Naive thymus-derived CD8-positive, alpha-beta T cell (primary cell): ENCODE results near the gene TRABD2B. TPM values are rescaled to one million over a fixed set of nuclear protein-coding genes. Genes with fewer than 3 reads are reported as not detected.

ENCODE experiments used
- ATAC-seq, 2 donors: fragments of 150-1000 bp; cut with Tn5 transposase in 1 of 2; sonication (Bioruptor Pico), chemical (Tn5 transposase) in 1 of 2; 1 replicate in 1 of 2; 2 replicates in 1 of 2; pipeline ENCODE4 v1.10.0; 2021; ENCODE audit warnings: mild to moderate bottlenecking in 2 of 2, moderate library complexity in 2 of 2
- POLR2A ChIA-PET: fragments of 350-600 bp; sonication (Branson Sonifier 250); formaldehyde crosslinking; loops from one replicate; lab custom pipeline; 2021; ENCODE audit warnings: antibody characterized with exemption; lab: Charles Lee
- DNase-seq, 10 donors: peaks; one replicate each; pipeline versions ENCODE4 v3.0.0 to v3.0.0-alpha.2; 2020 to 2022
- H3K27ac Mint-ChIP-seq, 10 donors: one replicate each; pipeline ENCODE4 v1.8.0; 2020 to 2022; ENCODE audit warnings: mild to moderate bottlenecking in 10 of 10, mixed read lengths in 10 of 10, moderate library complexity in 4 of 10, inconsistent platforms in 1 of 10
- H3K27me3 Mint-ChIP-seq, 5 donors: one replicate each; pipeline ENCODE4 v1.8.0; 2021 to 2022; ENCODE audit warnings: mixed read lengths in 5 of 5
- H3K36me3 Mint-ChIP-seq, 3 donors: one replicate each; pipeline ENCODE4 v1.8.0; 2020 to 2022; ENCODE audit warnings: mixed read lengths in 3 of 3, mild to moderate bottlenecking in 2 of 3, inconsistent platforms in 1 of 3
- H3K4me1 Mint-ChIP-seq, 4 donors: one replicate each; pipeline ENCODE4 v1.8.0; 2021 to 2022; ENCODE audit warnings: mixed read lengths in 4 of 4
- H3K4me3 Mint-ChIP-seq, 10 donors: one replicate each; pipeline ENCODE4 v1.8.0; 2020 to 2022; ENCODE audit warnings: mild to moderate bottlenecking in 10 of 10, mixed read lengths in 10 of 10, moderate library complexity in 6 of 10, inconsistent platforms in 1 of 10
- H3K9me3 Mint-ChIP-seq, 9 donors: one replicate each; pipeline ENCODE4 v1.8.0; 2020 to 2022; ENCODE audit warnings: mixed read lengths in 9 of 9, mild to moderate bottlenecking in 3 of 9, inconsistent platforms in 1 of 9, moderate library complexity in 1 of 9
- polyA plus RNA-seq, 3 donors: library from polyadenylated mRNA; unstranded; fragments of 300-500 nt; fragmentation: Illumina TruSeq; gene quantifications; one replicate each; pipeline ENCODE4 v1.2.3, GENCODE V29; 2021
- total RNA-seq, 8 experiments: library from RNA in 2 of 8; stranded (reverse) in 2 of 8; gene quantifications; one replicate each; pipeline ENCODE4 v1.2.3 and lab custom pipeline; 2021 to 2026

Gene TRABD2B
- total and polyA plus RNA-seq, 5 experiments from 2014 or later, result not detected

- ATAC-seq, result no peak
- Mint-ChIP-seq H3K36me3 (no peaks in the 10 kb centered on the region), H3K27ac (no peak overlapping the region), H3K27me3 (peaks cover 0 to 11% (median 3%) of the 10 kb centered on the region in 5 donors), H3K4me1 (no peaks in the 10 kb centered on the region), H3K4me3 (no peak overlapping the region), H3K9me3 (no peaks in the 10 kb centered on the region)
- DNase-seq, result no peak
- POLR2A ChIA-PET, result no interaction called here
Measured at GRCh38 chr1:47947531-47947930, 49.7 kb downstream of the TRABD2B start.

GRCh38 chr1:47944561-47944960 lies 52.6 kb downstream of the TRABD2B start:
- no peaks in the 10 kb centered on the region for H3K36me3 Mint-ChIP-seq
- H3K9me3 Mint-ChIP-seq, result no peaks in the 10 kb centered on the region
- H3K4me1 Mint-ChIP-seq, result no peaks in the 10 kb centered on the region
- no peak overlapping the region for H3K4me3 Mint-ChIP-seq
- ATAC-seq (no peak), DNase-seq (no peak)
- peaks cover 7 to 13% (median 11%) of the 10 kb centered on the region in 5 donors for H3K27me3 Mint-ChIP-seq
- H3K27ac Mint-ChIP-seq, result no peak overlapping the region
- POLR2A ChIA-PET, result no interaction called here

- H3K4me3 Mint-ChIP-seq, result no peak overlapping the region
- no peaks in the 10 kb centered on the region for H3K36me3 Mint-ChIP-seq
- no peaks in the 10 kb centered on the region for H3K9me3 Mint-ChIP-seq
- H3K27me3 Mint-ChIP-seq, result peaks cover 6 to 18% (median 16%) of the 10 kb centered on the region in 5 donors
- H3K27ac Mint-ChIP-seq, result no peak overlapping the region
- POLR2A ChIA-PET, result no interaction called here
- no peaks in the 10 kb centered on the region for H3K4me1 Mint-ChIP-seq
- no peak for DNase-seq
- no peak for ATAC-seq
Measured at GRCh38 chr1:47942240-47942629, 55.0 kb downstream of the TRABD2B start.

- H3K36me3 Mint-ChIP-seq, result no peaks in the 10 kb centered on the region
- POLR2A ChIA-PET, result no interaction called here
- no peaks in the 10 kb centered on the region for H3K9me3 Mint-ChIP-seq
- no peak overlapping the region for H3K27ac Mint-ChIP-seq
- DNase-seq, result no peak
- peaks cover 6 to 18% (median 16%) of the 10 kb centered on the region in 5 donors for H3K27me3 Mint-ChIP-seq
- no peaks in the 10 kb centered on the region for H3K4me1 Mint-ChIP-seq
- ATAC-seq, result no peak
- H3K4me3 Mint-ChIP-seq, result no peak overlapping the region
Measured at GRCh38 chr1:47941609-47942239, 55.5 kb downstream of the TRABD2B start.

GRCh38 chr1:47940779-47941178 lies 56.4 kb downstream of the TRABD2B start:
- ATAC-seq (no peak), DNase-seq (no peak)
- no peaks in the 10 kb centered on the region for H3K4me1 Mint-ChIP-seq
- H3K4me3 Mint-ChIP-seq, result no peak overlapping the region
- no peaks in the 10 kb centered on the region for H3K9me3 Mint-ChIP-seq
- no peaks in the 10 kb centered on the region for H3K36me3 Mint-ChIP-seq
- peaks cover 6 to 18% (median 16%) of the 10 kb centered on the region in 5 donors for H3K27me3 Mint-ChIP-seq
- no peak overlapping the region for H3K27ac Mint-ChIP-seq
- POLR2A ChIA-PET, result no interaction called here

- no peak overlapping the region for H3K27ac Mint-ChIP-seq
- ATAC-seq, result no peak
- POLR2A ChIA-PET, result no interaction called here
- no peaks in the 10 kb centered on the region for H3K36me3 Mint-ChIP-seq
- H3K4me1 Mint-ChIP-seq, result no peaks in the 10 kb centered on the region
- H3K27me3 Mint-ChIP-seq, result peaks cover 6 to 18% (median 16%) of the 10 kb centered on the region in 5 donors
- no peak for DNase-seq
- no peaks in the 10 kb centered on the region for H3K9me3 Mint-ChIP-seq
- no peak overlapping the region for H3K4me3 Mint-ChIP-seq
Measured at GRCh38 chr1:47940326-47940725, 56.9 kb downstream of the TRABD2B start.

- Mint-ChIP-seq H3K27me3 (peaks cover 6 to 18% (median 15%) of the 10 kb centered on the region in 5 donors), H3K4me3 (no peak overlapping the region), H3K27ac (no peak overlapping the region), H3K9me3 (no peaks in the 10 kb centered on the region), H3K36me3 (no peaks in the 10 kb centered on the region), H3K4me1 (no peaks in the 10 kb centered on the region)
- no peak for DNase-seq
- POLR2A ChIA-PET, result no interaction called here
- no peak for ATAC-seq
Measured at GRCh38 chr1:47938520-47938919, 58.7 kb downstream of the TRABD2B start.

GRCh38 chr1:47937586-47938254 lies 59.5 kb downstream of the TRABD2B start:
- no peak for ATAC-seq

GRCh38 chr1:47936916-47937551 lies 60.2 kb downstream of the TRABD2B start:
- H3K27ac Mint-ChIP-seq, result no peak overlapping the region
- H3K36me3 Mint-ChIP-seq, result no peaks in the 10 kb centered on the region
- DNase-seq, result no peak
- no peak overlapping the region for H3K4me3 Mint-ChIP-seq
- H3K27me3 Mint-ChIP-seq, result peaks cover 10 to 24% (median 20%) of the 10 kb centered on the region in 5 donors
- POLR2A ChIA-PET, result no interaction called here
- no peaks in the 10 kb centered on the region for H3K9me3 Mint-ChIP-seq
- peaks cover 0 to 4% (median 0%) of the 10 kb centered on the region in 4 donors for H3K4me1 Mint-ChIP-seq
- no peak for ATAC-seq

More at GRCh38 chr1:47937586-47938254, 59.5 kb downstream of the TRABD2B start:
- POLR2A ChIA-PET, result no interaction called here
- no peaks in the 10 kb centered on the region for H3K4me1 Mint-ChIP-seq
- H3K27ac Mint-ChIP-seq, result no peak overlapping the region
- DNase-seq, result no peak
- no peak overlapping the region for H3K4me3 Mint-ChIP-seq
- H3K9me3 Mint-ChIP-seq, result no peaks in the 10 kb centered on the region
- peaks cover 6 to 18% (median 16%) of the 10 kb centered on the region in 5 donors for H3K27me3 Mint-ChIP-seq
- H3K36me3 Mint-ChIP-seq, result no peaks in the 10 kb centered on the region

GRCh38 chr1:47935856-47936255 lies 61.3 kb downstream of the TRABD2B start:
- POLR2A ChIA-PET, result no interaction called here
- Mint-ChIP-seq H3K27me3 (peaks cover 6 to 33% (median 18%) of the 10 kb centered on the region in 5 donors), H3K4me3 (no peak overlapping the region), H3K4me1 (peaks cover 0 to 4% (median 0%) of the 10 kb centered on the region in 4 donors), H3K27ac (no peak overlapping the region), H3K9me3 (peaks cover 0 to 2% (median 0%) of the 10 kb centered on the region in 9 donors), H3K36me3 (no peaks in the 10 kb centered on the region)
- ATAC-seq, result no peak
- DNase-seq, result no peak

GRCh38 chr1:47935163-47935562 lies 62.0 kb downstream of the TRABD2B start:
- no peak overlapping the region for H3K4me3 Mint-ChIP-seq
- POLR2A ChIA-PET, result no interaction called here

GRCh38 chr1:47934243-47934805 lies 62.9 kb downstream of the TRABD2B start:
- POLR2A ChIA-PET, result no interaction called here
- no peak overlapping the region for H3K4me3 Mint-ChIP-seq

More at GRCh38 chr1:47935163-47935562, 62.0 kb downstream of the TRABD2B start:
- H3K4me1 Mint-ChIP-seq, result peaks cover 0 to 4% (median 0%) of the 10 kb centered on the region in 4 donors
- no peak overlapping the region for H3K27ac Mint-ChIP-seq
- ATAC-seq (no peak), DNase-seq (no peak)
- H3K27me3 Mint-ChIP-seq, result peaks cover 6 to 30% (median 17%) of the 10 kb centered on the region in 5 donors
- no peaks in the 10 kb centered on the region for H3K36me3 Mint-ChIP-seq
- H3K9me3 Mint-ChIP-seq, result peaks cover 0 to 2% (median 0%) of the 10 kb centered on the region in 9 donors

GRCh38 chr1:47932743-47933142 lies 64.4 kb downstream of the TRABD2B start:
- no peak for DNase-seq
- H3K9me3 Mint-ChIP-seq, result peaks cover 0 to 2% (median 0%) of the 10 kb centered on the region in 9 donors
- POLR2A ChIA-PET, result no interaction called here
- H3K4me3 Mint-ChIP-seq, result no peak overlapping the region
- H3K27ac Mint-ChIP-seq, result peak overlapping the region in 1 of 10 donors; percentile 15
- H3K36me3 Mint-ChIP-seq, result no peaks in the 10 kb centered on the region
- H3K4me1 Mint-ChIP-seq, result peaks cover 0 to 4% (median 0%) of the 10 kb centered on the region in 4 donors
- ATAC-seq, result no peak
- peaks cover 6 to 16% (median 10%) of the 10 kb centered on the region in 5 donors for H3K27me3 Mint-ChIP-seq

More at GRCh38 chr1:47934243-47934805, 62.9 kb downstream of the TRABD2B start:
- Mint-ChIP-seq H3K4me1 (peaks cover 0 to 4% (median 0%) of the 10 kb centered on the region in 4 donors), H3K27ac (no peak overlapping the region), H3K9me3 (peaks cover 0 to 2% (median 0%) of the 10 kb centered on the region in 9 donors), H3K36me3 (no peaks in the 10 kb centered on the region), H3K27me3 (peaks cover 4 to 26% (median 13%) of the 10 kb centered on the region in 5 donors)
- ATAC-seq, result no peak
- no peak for DNase-seq
